Measurements from ENCODE around the gene GTPBP10.

GTPBP10 gene

DNA sequence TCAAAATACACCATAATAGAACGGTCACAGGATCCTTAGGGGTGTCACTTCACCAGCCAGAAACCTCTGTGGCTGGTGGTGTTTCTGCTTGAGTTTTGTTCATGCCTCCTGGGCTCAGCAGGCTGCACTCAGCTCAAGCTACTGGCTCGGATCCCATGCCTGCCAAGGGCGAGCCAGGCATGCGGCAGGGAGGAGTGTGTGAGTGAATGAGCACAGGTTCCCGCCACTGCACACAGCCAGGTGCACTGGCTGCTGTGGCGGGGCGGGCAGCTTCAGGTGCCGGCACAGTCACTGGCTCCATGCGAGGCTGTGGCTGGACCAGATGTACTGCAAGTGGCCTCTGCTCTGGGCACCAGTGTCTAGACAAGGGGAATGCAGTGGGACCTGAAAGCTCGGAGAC is 86.2 kb downstream of the GTPBP10 start:
- Histone ChIP-seq H3K27ac (ENCODE audit: low read depth, low read length) (no peak overlapping the region), H3K79me2 (ENCODE audit: control insufficient read depth, low read length) (no peaks in the 10 kb centered on the region), H3K4me3 (ENCODE audit: low read length) (no peak overlapping the region), H3K9me2 (replicated peaks; ENCODE audit: control insufficient read depth, low read length) (no peaks in the 10 kb centered on the region), H3K27me3 (ENCODE audit: control insufficient read depth, low read length) (no peaks in the 10 kb centered on the region), H3K4me1 (ENCODE audit: control insufficient read depth, low read length) (no peaks in the 10 kb centered on the region), H3F3A (ENCODE audit: control insufficient read depth, insufficient read depth) (no peaks in the 10 kb centered on the region), H4K20me1 (ENCODE audit: control insufficient read depth, insufficient read depth, low read depth, low read length) (no peaks in the 10 kb centered on the region), H3K36me3 (ENCODE audit: control insufficient read depth, low read length) (no peaks in the 10 kb centered on the region), H3K4me2 (ENCODE audit: low read length) (no peak overlapping the region), H3K9me3 (ENCODE audit: control insufficient read depth, insufficient read depth, low read length) (peaks cover 20% of the 10 kb centered on the region)
- TF ChIP-seq EZH2phosphoT487 (IDR thresholded peaks at IDR 0.05; ENCODE audit: borderline replicate concordance, low read length): no peak
- TF ChIP-seq, protein P1, sequence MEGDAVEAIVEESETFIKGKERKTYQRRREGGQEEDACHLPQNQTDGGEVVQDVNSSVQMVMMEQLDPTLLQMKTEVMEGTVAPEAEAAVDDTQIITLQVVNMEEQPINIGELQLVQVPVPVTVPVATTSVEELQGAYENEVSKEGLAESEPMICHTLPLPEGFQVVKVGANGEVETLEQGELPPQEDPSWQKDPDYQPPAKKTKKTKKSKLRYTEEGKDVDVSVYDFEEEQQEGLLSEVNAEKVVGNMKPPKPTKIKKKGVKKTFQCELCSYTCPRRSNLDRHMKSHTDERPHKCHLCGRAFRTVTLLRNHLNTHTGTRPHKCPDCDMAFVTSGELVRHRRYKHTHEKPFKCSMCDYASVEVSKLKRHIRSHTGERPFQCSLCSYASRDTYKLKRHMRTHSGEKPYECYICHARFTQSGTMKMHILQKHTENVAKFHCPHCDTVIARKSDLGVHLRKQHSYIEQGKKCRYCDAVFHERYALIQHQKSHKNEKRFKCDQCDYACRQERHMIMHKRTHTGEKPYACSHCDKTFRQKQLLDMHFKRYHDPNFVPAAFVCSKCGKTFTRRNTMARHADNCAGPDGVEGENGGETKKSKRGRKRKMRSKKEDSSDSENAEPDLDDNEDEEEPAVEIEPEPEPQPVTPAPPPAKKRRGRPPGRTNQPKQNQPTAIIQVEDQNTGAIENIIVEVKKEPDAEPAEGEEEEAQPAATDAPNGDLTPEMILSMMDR (IDR thresholded peaks at IDR 0.05; ENCODE audit: low read depth, low read length, poor library complexity, severe bottlenecking): no peak

DNA sequence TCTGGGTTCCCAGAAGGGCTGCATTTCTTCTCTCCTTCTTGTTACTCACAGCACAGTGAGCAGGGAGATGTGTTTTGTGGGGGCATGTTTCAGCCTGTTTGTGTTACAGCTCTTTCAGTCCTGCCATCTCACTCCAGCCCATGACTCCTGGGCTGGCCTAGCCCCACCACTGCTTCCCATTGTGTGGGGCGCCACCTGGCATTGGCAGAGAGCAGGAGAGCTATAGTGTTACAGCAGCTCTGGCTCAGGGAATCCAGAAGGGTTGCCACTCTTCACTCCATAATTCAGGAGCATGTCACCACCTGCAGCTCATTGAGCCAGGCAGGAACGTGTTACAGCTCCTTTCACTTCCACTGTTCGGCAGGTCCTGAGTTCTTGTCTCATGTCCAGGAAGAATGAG is 86.7 kb downstream of the GTPBP10 start:
- no peak overlapping the region for H3K27ac ChIP-seq (ENCODE audit: low read depth, low read length)
- no peak for TF ChIP-seq EZH2phosphoT487 (IDR thresholded peaks at IDR 0.05; ENCODE audit: borderline replicate concordance, low read length)
- TF ChIP-seq, protein P1 (IDR thresholded peaks at IDR 0.05; ENCODE audit: low read depth, low read length, poor library complexity, severe bottlenecking): no peak
- peaks cover 21% of the 10 kb centered on the region for H3K9me3 ChIP-seq (ENCODE audit: control insufficient read depth, insufficient read depth, low read length)
- no peaks in the 10 kb centered on the region for H3K9me2 ChIP-seq (replicated peaks; ENCODE audit: control insufficient read depth, low read length)
- H3K79me2 ChIP-seq (ENCODE audit: control insufficient read depth, low read length): no peaks in the 10 kb centered on the region
- H3K27me3 ChIP-seq (ENCODE audit: control insufficient read depth, low read length): no peaks in the 10 kb centered on the region
- H3K4me3 ChIP-seq (ENCODE audit: low read length): no peak overlapping the region
- no peaks in the 10 kb centered on the region for H4K20me1 ChIP-seq (ENCODE audit: control insufficient read depth, insufficient read depth, low read depth, low read length)
- H3F3A ChIP-seq (ENCODE audit: control insufficient read depth, insufficient read depth): no peaks in the 10 kb centered on the region
- no peaks in the 10 kb centered on the region for H3K36me3 ChIP-seq (ENCODE audit: control insufficient read depth, low read length)
- H3K4me2 ChIP-seq (ENCODE audit: low read length): no peak overlapping the region
- no peaks in the 10 kb centered on the region for H3K4me1 ChIP-seq (ENCODE audit: control insufficient read depth, low read length)

All from DOHH2 (cell line).